Loucy (cell line): Measurements from ENCODE around the gene HOMER3.

Experiments used
- H2AFZ ChIP-seq: fragments of 200-600 bp; sonication (generic); 2 replicates; pipeline ENCODE4 v1.6.0; 2016; ENCODE audit warnings: antibody characterized with exemption, mild to moderate bottlenecking, low read length, moderate library complexity
- H3F3A ChIP-seq: fragments of 200-600 bp; 2 replicates; pipeline ENCODE4 v1.6.0; 2016; ENCODE audit warnings: antibody characterized with exemption, low read depth, mild to moderate bottlenecking
- H3K27me3 ChIP-seq: fragments of 200-600 bp; sonication (generic); 2 replicates; pipeline ENCODE4 v1.6.1; 2014; ENCODE audit warnings: low read length, mild to moderate bottlenecking; ENCODE audit not compliant: insufficient read depth, poor library complexity, severe bottlenecking
- H3K36me3 ChIP-seq: fragments of 200-600 bp; sonication (generic); 2 replicates; pipeline ENCODE4 v1.6.1; 2016; ENCODE audit warnings: low read length; ENCODE audit not compliant: insufficient read depth
- H3K4me1 ChIP-seq: fragments of 200-600 bp; sonication (generic); 2 replicates; pipeline ENCODE4 v1.5.1; 2014; ENCODE audit warnings: low read length, mild to moderate bottlenecking; ENCODE audit not compliant: insufficient read depth, poor library complexity, severe bottlenecking
- H3K4me2 ChIP-seq: fragments of 200-600 bp; sonication (generic); 2 replicates; pipeline ENCODE4 v1.6.0; 2014; ENCODE audit warnings: antibody characterized with exemption, low read length, low read depth, mild to moderate bottlenecking; ENCODE audit not compliant: poor library complexity, severe bottlenecking
- H3K4me3 ChIP-seq: fragments of 200-600 bp; sonication (generic); 2 replicates; pipeline ENCODE4 v1.5.1; 2014; ENCODE audit warnings: low read length, mild to moderate bottlenecking, mixed read lengths; ENCODE audit not compliant: poor library complexity, severe bottlenecking
- H3K79me2 ChIP-seq: fragments of 200-600 bp; sonication (generic); 2 replicates; pipeline ENCODE4 v1.6.1; 2014; ENCODE audit warnings: low read length; ENCODE audit not compliant: insufficient read depth
- H3K9ac ChIP-seq: fragments of 200-600 bp; sonication (generic); 2 replicates; pipeline ENCODE4 v1.6.0; 2014; ENCODE audit warnings: mild to moderate bottlenecking, low read depth, low read length, moderate library complexity; ENCODE audit not compliant: poor library complexity, severe bottlenecking
- H3K9me2 ChIP-seq: fragments of 200-600 bp; sonication (generic); replicated peaks from 2 replicates; pipeline ENCODE4 v1.6.1; 2016; ENCODE audit warnings: low read depth, low read length, mixed read lengths
- H3K9me3 ChIP-seq: fragments of 200-600 bp; sonication (generic); 2 replicates; pipeline ENCODE4 v1.6.1; 2014; ENCODE audit warnings: mild to moderate bottlenecking, antibody characterized with exemption, low read length, low read depth; ENCODE audit not compliant: insufficient read depth
- H4K20me1 ChIP-seq: fragments of 200-600 bp; sonication (generic); 2 replicates; pipeline ENCODE4 v1.6.0; 2014; ENCODE audit warnings: antibody characterized with exemption, low read length, mild to moderate bottlenecking; ENCODE audit not compliant: insufficient read depth, poor library complexity, severe bottlenecking
- EZH2phosphoT487 ChIP-seq: fragments of 200-600 bp; IDR thresholded peaks from 2 replicates; pipeline ENCODE4 v1.6.1; 2018; ENCODE audit warnings: antibody characterized with exemption, mild to moderate bottlenecking, moderate library complexity, borderline replicate concordance
- TF ChIP-seq, protein P1 (sequence below): fragments of 200-600 bp; sonication (generic); conservative IDR thresholded peaks from 2 replicates; pipeline ENCODE4 v1.5.1; 2014; ENCODE audit warnings: mild to moderate bottlenecking, antibody characterized with exemption, low read length

HOMER3 gene

DNA sequence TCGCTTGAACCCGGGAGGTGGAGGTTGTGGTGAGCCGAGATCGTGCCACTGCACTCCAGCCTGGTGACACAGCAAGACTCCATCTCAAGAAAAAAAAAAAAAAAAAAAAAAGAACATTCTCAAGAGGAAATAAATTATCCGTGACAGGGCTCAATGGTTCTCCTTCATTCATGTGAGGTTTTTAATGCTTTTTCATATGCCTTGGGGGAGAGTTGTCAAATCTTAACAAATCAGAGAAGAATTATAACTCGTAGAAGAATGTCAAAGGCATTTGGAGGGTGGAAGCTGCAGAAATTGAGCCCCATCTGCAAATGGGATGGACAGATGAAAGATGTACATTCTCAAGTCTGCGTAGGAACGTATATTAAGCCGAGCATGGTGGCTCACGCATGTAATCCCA lies 34.9 kb upstream of the HOMER3 start:
- H3K9me2 ChIP-seq: no peaks in the 10 kb centered on the region
- H3K9ac ChIP-seq: no peak overlapping the region
- no peaks in the 10 kb centered on the region for H3K27me3 ChIP-seq
- H3K36me3 ChIP-seq: no peaks in the 10 kb centered on the region
- no peak for TF ChIP-seq EZH2phosphoT487
- TF ChIP-seq, protein P1, sequence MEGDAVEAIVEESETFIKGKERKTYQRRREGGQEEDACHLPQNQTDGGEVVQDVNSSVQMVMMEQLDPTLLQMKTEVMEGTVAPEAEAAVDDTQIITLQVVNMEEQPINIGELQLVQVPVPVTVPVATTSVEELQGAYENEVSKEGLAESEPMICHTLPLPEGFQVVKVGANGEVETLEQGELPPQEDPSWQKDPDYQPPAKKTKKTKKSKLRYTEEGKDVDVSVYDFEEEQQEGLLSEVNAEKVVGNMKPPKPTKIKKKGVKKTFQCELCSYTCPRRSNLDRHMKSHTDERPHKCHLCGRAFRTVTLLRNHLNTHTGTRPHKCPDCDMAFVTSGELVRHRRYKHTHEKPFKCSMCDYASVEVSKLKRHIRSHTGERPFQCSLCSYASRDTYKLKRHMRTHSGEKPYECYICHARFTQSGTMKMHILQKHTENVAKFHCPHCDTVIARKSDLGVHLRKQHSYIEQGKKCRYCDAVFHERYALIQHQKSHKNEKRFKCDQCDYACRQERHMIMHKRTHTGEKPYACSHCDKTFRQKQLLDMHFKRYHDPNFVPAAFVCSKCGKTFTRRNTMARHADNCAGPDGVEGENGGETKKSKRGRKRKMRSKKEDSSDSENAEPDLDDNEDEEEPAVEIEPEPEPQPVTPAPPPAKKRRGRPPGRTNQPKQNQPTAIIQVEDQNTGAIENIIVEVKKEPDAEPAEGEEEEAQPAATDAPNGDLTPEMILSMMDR: no peak
- no peaks in the 10 kb centered on the region for H3F3A ChIP-seq
- H3K9me3 ChIP-seq: no peaks in the 10 kb centered on the region
- H3K79me2 ChIP-seq: no peaks in the 10 kb centered on the region
- H3K4me3 ChIP-seq: no peak overlapping the region
- H3K4me2 ChIP-seq: no peak overlapping the region
- H4K20me1 ChIP-seq: no peaks in the 10 kb centered on the region
- no peak overlapping the region for H2AFZ ChIP-seq
- H3K4me1 ChIP-seq: peaks cover 6% of the 10 kb centered on the region

DNA sequence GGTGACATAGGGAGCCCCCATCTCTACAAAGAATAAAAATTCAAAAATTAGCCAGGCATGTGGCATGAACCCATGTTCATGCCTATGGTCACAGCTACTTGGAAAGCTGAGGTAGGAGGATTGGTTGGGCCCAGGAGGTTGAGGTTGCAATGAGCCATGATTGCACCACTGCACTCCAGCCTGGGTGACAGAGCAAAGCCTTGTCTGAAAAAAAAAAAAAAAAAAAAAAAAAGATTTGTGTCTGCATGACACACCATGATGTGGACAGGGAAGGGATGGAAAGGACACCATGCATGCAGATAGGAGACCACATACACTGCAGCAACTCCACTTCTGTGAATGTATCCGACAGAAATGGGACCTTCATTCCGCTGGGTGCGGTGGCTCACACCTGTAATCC lies 34.0 kb upstream of the HOMER3 start:
- Histone ChIP-seq H3K9me3 (no peaks in the 10 kb centered on the region), H3K9me2 (no peaks in the 10 kb centered on the region), H3K27me3 (no peaks in the 10 kb centered on the region), H3K36me3 (no peaks in the 10 kb centered on the region), H3F3A (no peaks in the 10 kb centered on the region), H3K4me3 (no peak overlapping the region), H2AFZ (no peak overlapping the region), H3K4me2 (no peak overlapping the region), H4K20me1 (no peaks in the 10 kb centered on the region), H3K79me2 (no peaks in the 10 kb centered on the region), H3K4me1 (peaks cover 6% of the 10 kb centered on the region), H3K9ac (no peak overlapping the region)
- TF ChIP-seq, protein P1: no peak
- no peak for TF ChIP-seq EZH2phosphoT487

DNA sequence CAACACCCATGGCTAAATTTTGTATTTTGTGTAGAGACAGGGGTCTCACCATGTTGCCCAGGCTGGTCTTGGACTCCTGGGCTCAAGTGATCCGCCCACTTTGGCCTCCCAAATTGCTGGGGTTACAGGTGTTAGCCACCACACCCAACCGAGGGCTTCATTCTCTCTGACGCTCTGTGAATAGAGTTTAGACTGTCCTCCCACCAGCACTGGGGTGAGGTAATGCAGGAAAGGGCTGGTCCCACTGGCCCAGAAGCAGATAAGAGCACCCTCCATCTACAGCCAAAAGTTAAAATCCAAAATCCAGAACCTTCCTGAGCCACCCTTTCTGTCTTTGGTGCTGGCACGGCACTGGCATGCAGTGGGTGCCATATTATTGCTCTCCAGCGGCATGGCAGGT lies 31.8 kb upstream of the HOMER3 start:
- no peak overlapping the region for H3K4me3 ChIP-seq
- no peaks in the 10 kb centered on the region for H3K27me3 ChIP-seq
- TF ChIP-seq, protein P1: no peak
- no peak for TF ChIP-seq EZH2phosphoT487
- no peaks in the 10 kb centered on the region for H4K20me1 ChIP-seq
- no peaks in the 10 kb centered on the region for H3K9me2 ChIP-seq
- H2AFZ ChIP-seq: no peak overlapping the region; the same call in 1 of the 2 replicates
- H3K9ac ChIP-seq: no peak overlapping the region
- no peaks in the 10 kb centered on the region for H3K36me3 ChIP-seq
- peaks cover 6% of the 10 kb centered on the region for H3K4me1 ChIP-seq
- no peaks in the 10 kb centered on the region for H3K79me2 ChIP-seq
- H3K4me2 ChIP-seq: no peak overlapping the region
- H3K9me3 ChIP-seq: no peaks in the 10 kb centered on the region
- no peaks in the 10 kb centered on the region for H3F3A ChIP-seq
